Testis (tissue), 3 donors: ENCODE measurements around the gene ADRB2. TPM values are rescaled to one million over a fixed set of nuclear protein-coding genes. Genes with fewer than 3 reads are reported as not detected.

Source experiments
- DNase-seq: peaks from one replicate; pipeline ENCODE4 v3.0.0-alpha.2; 2019
- H3K27ac ChIP-seq, 2 donors: fragments of 200-600 bp; sonication (generic); one replicate each; pipeline ENCODE4 v1.5.1; 2019
- H3K27me3 ChIP-seq: fragments of 200-600 bp; sonication (generic); one replicate; pipeline ENCODE4 v1.5.1; 2019
- H3K36me3 ChIP-seq: fragments of 200-600 bp; sonication (generic); one replicate; pipeline ENCODE4 v1.5.1; 2017; ENCODE audit warnings: low read depth; ENCODE audit errors: missing control alignments
- H3K4me1 ChIP-seq: fragments of 200-600 bp; sonication (generic); one replicate; pipeline ENCODE4 v1.5.1; 2019
- H3K4me3 ChIP-seq, 2 donors: fragments of 200-600 bp; sonication (generic); one replicate each; pipeline ENCODE4 v1.5.1; 2017 to 2019
- H3K9me3 ChIP-seq: fragments of 200-600 bp; sonication (generic); one replicate; pipeline ENCODE4 v1.5.1; 2017
- CTCF ChIP-seq, 3 experiments: fragments of 450-650 bp in 2 of 3; fragments of 200-600 bp in 1 of 3; sonication (generic) in 1 of 3; IDR thresholded peaks; one replicate each; pipeline ENCODE4 v1.5.1; 2016 to 2019; ENCODE audit warnings: antibody characterized with exemption in 3 of 3, mild to moderate bottlenecking in 2 of 3, moderate library complexity in 1 of 3
- POLR2A ChIP-seq: fragments of 450-650 bp; IDR thresholded peaks from one replicate; pipeline ENCODE4 v1.6.1; 2017; ENCODE audit warnings: antibody characterized with exemption, mild to moderate bottlenecking, moderate library complexity
- WGBS, 2 donors: methylation state at CpG; one replicate each; pipeline ENCODE4 v1.1.5; 2018; 5-methylcytosine and 5-hydroxymethylcytosine counted together
- intact Hi-C: fragments of 100-400 bp; cut with DNase I; formaldehyde crosslinking; loops from one replicate; pipeline ENCODE4 v1.15.1; 2023; ENCODE audit warnings: low total_unique reads
- polyA plus RNA-seq: library from polyadenylated mRNA; stranded (reverse); fragments of 350-450 nt; fragmentation: Illumina TruSeq; extraction: RNeasy Lipid Tissue Mini Kit (QIAGEN cat#74804); gene quantifications from one replicate; pipeline ENCODE4 v1.2.3, GENCODE V29; 2014; ENCODE audit warnings: low read depth, low replicate concordance; ENCODE audit not compliant: insufficient read depth
- total RNA-seq, 2 donors: library from RNA; depleted of rRNA; stranded (reverse); fragments of >200 nt; gene quantifications; one replicate each; pipeline ENCODE4 v1.2.3, GENCODE V29; 2016

The ADRB2 gene
- total and polyA plus RNA-seq, 3 donors from 2014 or later = 0.76 to 0.93 (median 0.79) TPM

- no peaks in the 10 kb centered on the region for H3K9me3 ChIP-seq
- intact Hi-C loops = no loop called here
- TF ChIP-seq POLR2A (no peak), CTCF (IDR thresholded peaks at IDR 0.05) (no peak)
- no peaks in the 10 kb centered on the region for H3K36me3 ChIP-seq
- no peaks in the 10 kb centered on the region for H3K4me1 ChIP-seq
- no peak for DNase-seq
- H3K27me3 ChIP-seq = no peaks in the 10 kb centered on the region
- no peak overlapping the region for H3K27ac ChIP-seq
- WGBS, 2 donors = 42 to 60% methylated on average over 2 of the region's 2 CpGs
- H3K4me3 ChIP-seq = no peak overlapping the region
Measured at GRCh38 chr5:148815086-148815485, 11.3 kb upstream of the ADRB2 start.

GRCh38 chr5:148815578-148815977 is 10.8 kb upstream of the ADRB2 start:
- Histone ChIP-seq H3K4me1 (no peaks in the 10 kb centered on the region), H3K4me3 (no peak overlapping the region), H3K36me3 (no peaks in the 10 kb centered on the region), H3K27me3 (no peaks in the 10 kb centered on the region), H3K9me3 (no peaks in the 10 kb centered on the region), H3K27ac (no peak overlapping the region)
- intact Hi-C loops = no loop called here
- TF ChIP-seq POLR2A (no peak), CTCF (IDR thresholded peaks at IDR 0.05) (no peak)
- no peak for DNase-seq

- 87 to 93% methylated on average over 1 of the region's 1 CpG for WGBS, 2 donors
- intact Hi-C loops = no loop called here
- DNase-seq = no peak
Measured at GRCh38 chr5:148816357-148816756, 10.1 kb upstream of the ADRB2 start.

GRCh38 chr5:148816782-148817181 is 9.6 kb upstream of the ADRB2 start:
- no peak for DNase-seq
- 78 to 80% methylated on average over 1 of the region's 1 CpG for WGBS, 2 donors
- Histone ChIP-seq H3K9me3 (no peaks in the 10 kb centered on the region), H3K27me3 (no peaks in the 10 kb centered on the region), H3K27ac (no peak overlapping the region), H3K4me1 (no peaks in the 10 kb centered on the region), H3K36me3 (no peaks in the 10 kb centered on the region), H3K4me3 (no peak overlapping the region)
- intact Hi-C loops = no loop called here
- TF ChIP-seq POLR2A = no peak
- no peak for TF ChIP-seq CTCF (IDR thresholded peaks at IDR 0.05)

More at GRCh38 chr5:148816357-148816756, 10.1 kb upstream of the ADRB2 start:
- TF ChIP-seq POLR2A (no peak), CTCF (IDR thresholded peaks at IDR 0.05) (no peak)
- Histone ChIP-seq H3K27ac (no peak overlapping the region), H3K36me3 (no peaks in the 10 kb centered on the region), H3K9me3 (no peaks in the 10 kb centered on the region), H3K4me1 (no peaks in the 10 kb centered on the region), H3K4me3 (no peak overlapping the region), H3K27me3 (no peaks in the 10 kb centered on the region)

- Histone ChIP-seq H3K36me3 (no peaks in the 10 kb centered on the region), H3K4me1 (no peaks in the 10 kb centered on the region), H3K9me3 (no peaks in the 10 kb centered on the region), H3K27me3 (no peaks in the 10 kb centered on the region), H3K4me3 (no peak overlapping the region), H3K27ac (no peak overlapping the region)
- DNase-seq = no peak
- TF ChIP-seq POLR2A (no peak), CTCF (IDR thresholded peaks at IDR 0.05) (no peak)
- 79 to 86% methylated on average over 1 of the region's 1 CpG for WGBS, 2 donors
- intact Hi-C loops = no loop called here
Measured at GRCh38 chr5:148817606-148818005, 8.8 kb upstream of the ADRB2 start.
